ENCODE measurements around the gene TPRX1.
"Not testable (repeated sequence)": the region's sequence is repeated elsewhere in the genome, so short reads cannot be mapped to it uniquely, and the experiment has no call there.

TPRX1 gene

DNA sequence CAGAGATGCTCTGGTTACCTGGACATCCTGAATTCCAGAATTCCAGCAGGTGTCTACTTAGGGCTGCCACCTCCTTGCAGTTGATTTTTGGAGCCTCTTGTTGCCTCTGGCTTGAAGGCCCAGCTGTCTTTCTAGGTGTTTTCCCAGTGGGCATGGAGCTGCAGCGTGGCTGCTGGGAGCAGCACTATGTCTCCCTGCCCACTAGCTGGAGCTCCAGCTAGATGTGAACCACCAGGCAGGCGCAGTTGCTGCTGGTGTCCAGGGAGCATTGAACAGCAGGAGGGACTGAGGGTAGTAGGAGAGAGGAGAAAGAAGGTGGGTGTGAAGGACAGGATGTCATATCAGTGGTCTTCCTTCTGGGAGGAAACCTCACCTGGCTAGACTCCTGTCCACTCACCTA is 35.7 kb downstream of the TPRX1 start:
- in situ Hi-C loops (cut with HindIII; ENCODE audit: low sequenced_read_pairs): no loop called here

DNA sequence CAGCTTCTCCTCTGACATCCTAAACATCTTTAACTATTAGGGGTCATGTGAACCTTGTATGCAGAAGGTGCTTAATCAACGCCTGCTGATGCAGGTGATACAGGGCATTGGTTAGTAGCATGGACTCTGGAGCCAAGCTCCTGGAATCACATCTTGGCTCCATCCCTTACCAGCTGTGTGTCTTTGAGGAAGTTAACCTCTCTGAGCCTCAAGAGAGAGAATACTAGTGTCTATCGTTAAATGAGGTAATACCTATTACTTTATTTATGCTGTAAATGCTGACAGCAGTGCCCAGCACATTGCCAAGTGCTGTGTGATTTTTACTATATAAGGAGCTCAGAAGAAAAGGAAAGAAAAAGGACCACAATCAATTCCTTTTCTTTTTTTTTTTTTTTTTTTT is 37.0 kb downstream of the TPRX1 start:
- in situ Hi-C loops (cut with HindIII; ENCODE audit: low sequenced_read_pairs): no loop called here

GRCh38 chr19:47766670-47767069 is 37.7 kb downstream of the TPRX1 start:
- in situ Hi-C loops (cut with HindIII; ENCODE audit: low sequenced_read_pairs): no loop called here

DNA sequence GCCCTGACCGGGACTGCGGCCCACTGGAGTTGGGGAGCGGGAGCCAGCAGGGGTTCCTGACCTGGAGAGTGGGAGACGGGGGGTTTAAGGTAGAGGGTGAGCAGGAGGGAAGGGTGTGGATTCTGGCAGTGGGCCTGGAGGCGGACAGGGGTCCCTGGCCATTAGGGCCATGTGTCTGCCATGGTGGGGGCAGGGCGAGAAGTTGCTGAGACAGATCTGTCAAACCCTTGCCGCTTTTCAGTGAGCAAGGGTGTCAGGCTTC is 38.1 kb downstream of the TPRX1 start:
- in situ Hi-C loops (cut with HindIII; ENCODE audit: low sequenced_read_pairs): no loop called here

DNA sequence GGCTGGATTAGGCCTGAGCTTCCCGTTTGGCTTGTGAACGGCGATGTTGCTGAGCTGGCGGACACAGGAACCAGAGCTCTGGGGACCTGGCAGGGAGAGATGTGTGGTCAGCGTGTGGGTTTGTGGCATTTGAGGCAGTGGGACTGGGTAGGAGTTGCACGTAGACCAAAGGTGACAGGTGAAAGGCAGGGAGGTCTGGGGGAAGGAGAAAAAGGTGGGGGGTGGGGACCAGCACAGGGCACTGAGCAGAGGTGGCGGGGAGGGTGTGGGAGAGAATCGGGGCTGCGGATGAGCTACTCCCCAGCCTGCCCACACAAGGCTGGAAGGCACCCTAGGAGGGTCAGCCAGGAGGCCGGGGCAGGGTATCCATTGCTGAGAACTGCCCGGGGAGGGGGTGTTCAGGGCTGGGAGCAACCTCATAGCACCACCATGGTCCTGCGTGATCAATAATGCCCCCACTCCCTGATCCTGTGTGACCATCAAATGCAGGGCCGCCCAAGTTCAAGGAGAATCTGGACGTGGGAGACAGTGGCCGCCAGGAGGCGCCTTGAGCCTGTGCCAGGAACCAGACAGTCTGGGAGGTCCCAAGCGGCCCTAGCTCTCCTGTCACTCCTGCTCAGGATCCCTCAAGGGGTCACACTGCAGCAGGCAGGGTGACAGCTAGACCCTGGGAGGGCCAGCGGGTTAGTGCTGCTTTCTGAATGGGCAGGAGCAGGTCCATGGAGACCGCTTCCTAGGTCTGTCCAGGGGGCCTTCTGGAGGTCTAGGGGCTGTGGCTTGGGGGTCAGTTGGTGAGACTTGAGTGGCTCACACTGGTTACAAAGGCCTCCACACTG is 38.6 kb downstream of the TPRX1 start:
- in situ Hi-C loops (cut with HindIII; ENCODE audit: low sequenced_read_pairs): no loop called here

- in situ Hi-C loops (cut with HindIII; ENCODE audit: low sequenced_read_pairs): not testable (repeated sequence)
Observed at GRCh38 chr19:47764705-47765104, 39.6 kb downstream of the TPRX1 start.

DNA sequence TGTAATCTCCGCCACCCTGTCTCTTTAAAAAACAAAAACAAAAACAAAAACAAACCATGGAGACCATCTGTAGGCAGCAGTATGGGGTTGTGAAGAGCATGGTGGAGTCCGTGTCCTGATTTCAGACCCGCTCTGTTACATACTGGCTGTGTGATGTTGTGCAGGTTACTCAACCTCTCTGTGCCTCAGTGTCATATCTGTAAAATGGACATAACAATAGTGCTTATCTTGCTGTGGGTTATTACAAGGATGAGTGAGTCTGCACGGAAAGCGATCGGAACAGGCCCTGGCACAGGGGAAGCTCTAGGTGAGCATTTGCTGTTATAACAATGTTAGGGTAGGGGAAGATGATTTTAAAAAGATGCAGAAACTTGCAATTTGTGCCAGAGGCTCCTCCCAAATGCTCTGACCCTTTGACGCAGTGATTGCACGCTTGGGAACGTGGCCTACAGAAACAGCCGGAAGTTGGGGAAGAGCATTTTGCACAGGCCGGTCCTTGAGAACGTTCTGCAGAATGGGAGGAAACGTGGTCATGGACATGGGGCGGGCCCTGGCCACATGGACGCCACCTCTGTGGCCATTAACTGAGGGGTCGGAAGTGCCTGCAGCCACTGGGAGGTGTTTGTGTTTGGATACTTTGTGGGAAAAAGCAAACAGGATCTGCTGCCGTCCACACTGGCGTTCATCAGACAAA is 41.6 kb downstream of the TPRX1 start:
- in situ Hi-C loops (cut with HindIII; ENCODE audit: low sequenced_read_pairs): no loop called here

DNA sequence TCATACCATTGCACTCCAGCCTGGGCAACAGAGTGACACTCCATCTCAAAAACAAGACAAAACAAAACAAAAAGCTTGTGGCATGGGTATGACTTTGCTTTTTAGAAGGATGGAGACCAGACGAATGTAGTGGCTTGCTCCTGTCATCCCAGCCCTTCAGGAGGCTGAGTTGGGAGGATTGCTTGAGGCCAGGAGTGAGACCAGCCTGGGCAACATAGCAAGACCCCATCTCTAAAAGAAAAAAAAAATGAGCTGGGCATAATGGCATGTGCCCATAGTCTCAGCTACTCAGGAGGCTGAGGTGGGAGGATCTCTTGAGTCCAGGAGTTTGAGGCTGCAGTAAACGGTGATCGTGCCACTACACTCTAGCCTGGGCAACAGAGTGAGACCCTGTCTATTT is 42.2 kb downstream of the TPRX1 start:
- in situ Hi-C loops (cut with HindIII; ENCODE audit: low sequenced_read_pairs): no loop called here

DNA sequence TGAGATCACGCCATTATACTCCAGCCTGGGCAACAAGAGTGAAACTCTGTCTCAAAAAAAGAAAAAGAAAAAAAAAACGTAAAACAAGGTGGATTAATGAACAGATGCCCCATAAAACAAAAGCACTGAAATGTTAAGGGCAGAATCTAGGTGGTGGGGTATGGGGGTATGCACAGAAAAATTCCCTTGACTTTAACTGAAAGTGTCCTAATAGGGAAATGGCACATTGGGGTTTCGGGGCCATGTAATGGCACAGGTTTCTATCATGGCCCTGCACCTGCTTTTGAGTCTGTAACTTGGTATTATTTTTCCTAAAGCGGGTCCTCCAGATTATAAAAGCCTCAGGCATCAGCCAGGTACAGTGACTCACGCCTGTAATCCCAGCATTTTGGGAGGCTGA is 42.8 kb downstream of the TPRX1 start:
- in situ Hi-C loops (cut with HindIII; ENCODE audit: low sequenced_read_pairs): no loop called here

GRCh38 chr19:47760632-47760999 is 43.7 kb downstream of the TPRX1 start:
- in situ Hi-C loops (cut with HindIII; ENCODE audit: low sequenced_read_pairs): no loop called here

GRCh38 chr19:47758443-47758804 is 45.9 kb downstream of the TPRX1 start:
- in situ Hi-C loops (cut with HindIII; ENCODE audit: low sequenced_read_pairs): no loop called here

GRCh38 chr19:47757617-47758442 is 46.5 kb downstream of the TPRX1 start:
- in situ Hi-C loops (cut with HindIII; ENCODE audit: low sequenced_read_pairs): no loop called here

- in situ Hi-C loops (cut with HindIII; ENCODE audit: low sequenced_read_pairs): no loop called here
Observed at GRCh38 chr19:47756953-47757608, 47.3 kb downstream of the TPRX1 start.

GRCh38 chr19:47756627-47756929 is 47.8 kb downstream of the TPRX1 start:
- in situ Hi-C loops (cut with HindIII; ENCODE audit: low sequenced_read_pairs): no loop called here

DNA sequence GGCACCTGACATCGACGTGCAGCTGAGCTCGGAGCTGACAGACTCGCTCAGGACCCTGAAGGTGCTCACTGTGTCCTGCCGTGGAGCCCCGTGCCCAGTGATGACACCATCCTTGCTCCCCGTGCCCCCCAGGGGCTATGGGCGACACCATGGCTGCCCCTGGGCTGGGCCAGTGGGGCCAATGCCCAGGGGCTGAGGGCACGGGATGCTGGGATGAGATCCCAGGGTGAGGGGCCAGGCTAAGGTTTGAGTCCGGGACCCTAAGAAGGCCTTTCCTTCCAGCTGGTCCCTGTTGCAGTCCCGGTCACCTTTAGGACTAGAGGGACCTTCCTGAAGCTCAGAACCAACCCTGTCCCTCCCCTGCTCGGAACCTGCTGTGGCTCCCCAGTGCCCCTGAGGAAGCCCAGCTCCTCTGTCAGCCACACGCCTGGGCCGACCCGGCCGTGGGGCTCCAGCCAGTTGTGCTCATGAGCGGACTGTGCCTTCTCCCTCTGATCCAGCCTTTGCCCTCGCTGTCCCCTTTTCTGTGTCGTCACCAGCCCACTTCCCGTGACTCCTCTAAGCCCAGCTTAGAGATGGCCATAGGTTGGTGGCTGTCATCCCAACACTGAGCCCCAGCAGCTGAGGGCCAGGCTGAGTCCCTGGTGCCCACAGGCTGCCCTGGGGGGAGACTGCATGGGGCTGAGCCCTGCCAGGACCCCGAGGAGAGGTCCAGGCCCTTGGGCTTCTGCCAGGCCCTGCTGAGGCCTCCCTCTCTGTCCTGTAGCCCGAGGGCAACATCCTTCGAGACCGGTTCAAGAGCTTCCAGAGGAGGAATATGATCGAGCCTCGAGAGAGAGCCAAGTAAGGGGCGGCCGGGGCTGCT is 48.4 kb downstream of the TPRX1 start:
- in situ Hi-C loops (cut with HindIII; ENCODE audit: low sequenced_read_pairs): no loop called here

- in situ Hi-C loops (cut with HindIII; ENCODE audit: low sequenced_read_pairs): no loop called here
Observed at GRCh38 chr19:47755065-47755761, 49.1 kb downstream of the TPRX1 start.

DNA sequence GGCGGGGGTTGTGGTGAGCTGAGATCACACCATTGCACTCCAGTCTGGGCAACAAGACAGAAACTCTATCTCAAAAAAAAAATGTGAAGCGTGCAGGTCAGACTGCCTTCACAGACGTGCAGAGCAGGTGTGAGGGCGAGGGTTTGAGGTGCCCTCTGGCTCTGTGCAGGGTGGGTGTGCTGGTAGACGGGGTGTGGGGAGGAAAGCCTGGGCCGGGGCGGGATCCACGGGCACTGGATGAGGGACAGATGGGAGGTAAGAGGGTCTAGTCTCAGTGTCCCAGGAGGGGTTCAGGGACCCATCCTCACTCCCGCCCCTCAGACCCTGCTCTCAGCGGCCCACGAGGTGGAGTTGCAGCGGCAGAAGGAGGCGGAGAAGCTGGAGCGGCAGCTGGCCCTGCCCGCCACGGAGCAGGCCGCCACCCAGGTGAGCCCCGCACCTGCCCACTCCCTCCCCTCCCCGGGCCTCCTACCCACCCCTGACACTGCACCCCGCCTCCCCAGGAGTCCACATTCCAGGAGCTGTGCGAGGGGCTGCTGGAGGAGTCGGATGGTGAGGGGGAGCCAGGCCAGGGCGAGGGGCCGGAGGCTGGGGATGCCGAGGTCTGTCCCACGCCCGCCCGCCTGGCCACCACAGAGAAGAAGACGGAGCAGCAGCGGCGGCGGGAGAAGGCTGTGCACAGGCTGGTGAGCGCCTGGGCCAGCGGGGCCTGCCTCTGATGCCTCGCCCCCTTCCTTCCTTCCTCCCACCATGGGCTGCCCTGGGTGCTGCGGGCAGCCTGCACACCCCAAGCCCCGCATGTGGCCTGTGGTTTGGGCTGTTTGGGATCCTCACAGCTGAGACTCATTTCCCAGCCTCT is 49.9 kb downstream of the TPRX1 start:
- in situ Hi-C loops (cut with HindIII; ENCODE audit: low sequenced_read_pairs): no loop called here

DNA sequence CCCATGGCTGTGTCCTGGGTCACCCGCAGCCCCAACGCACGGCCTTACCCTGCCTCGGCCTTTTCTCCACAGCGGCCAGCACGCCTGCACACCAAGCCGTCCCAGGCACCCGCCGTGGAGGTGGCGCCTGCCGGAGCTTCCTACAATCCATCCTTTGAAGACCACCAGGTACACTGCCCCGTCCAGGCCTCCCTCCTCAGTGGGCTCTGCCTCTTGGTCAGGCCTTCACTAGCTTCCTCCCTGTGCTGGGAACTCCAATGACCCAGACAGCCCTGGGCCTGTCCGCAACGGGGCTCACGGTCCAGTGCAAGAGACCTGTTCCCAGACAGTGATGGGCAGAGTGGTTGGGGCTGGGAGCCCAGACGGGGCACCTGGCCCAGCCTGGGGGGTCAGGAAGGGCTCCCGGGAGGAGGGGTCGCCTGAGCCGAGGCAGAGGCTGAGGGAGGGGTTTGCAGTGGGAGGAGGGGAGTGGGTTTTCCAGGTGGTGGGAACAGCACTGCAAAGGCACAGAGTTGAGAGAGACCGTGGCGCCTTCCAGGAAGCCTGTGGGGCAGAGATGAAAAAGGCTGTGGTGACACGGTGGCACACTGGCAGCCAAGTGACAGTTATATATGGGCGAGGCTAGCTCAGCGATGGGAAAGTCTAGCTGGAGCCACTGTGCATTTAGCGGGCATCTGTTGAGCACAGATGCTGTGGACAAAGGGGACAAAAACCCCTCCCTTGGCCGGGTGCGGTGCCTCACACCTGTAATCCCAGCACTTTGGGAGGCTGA is 51.7 kb downstream of the TPRX1 start:
- in situ Hi-C loops (cut with HindIII; ENCODE audit: low sequenced_read_pairs): no loop called here
